Spleen (tissue), 7 donors: ENCODE results near the gene HERC6.

Experiments
- POLR2A ChIP-seq, 3 donors: fragments of 450-650 bp; IDR thresholded peaks; one replicate each; pipeline ENCODE4 v1.5.1; 2017; ENCODE audit warnings: antibody characterized with exemption in 3 of 3, mild to moderate bottlenecking in 1 of 3
- TF ChIP-seq, protein P1 (sequence below), 11 experiments: fragments of 200-600 bp in 7 of 11; fragments of 450-650 bp in 4 of 11; sonication (generic) in 4 of 11; IDR thresholded peaks in 8 of 11; conservative IDR thresholded peaks in 3 of 11; 1 replicate in 7 of 11; 2 replicates in 4 of 11; pipeline versions ENCODE4 v1.4.0 to v1.8.0; 2016 to 2021; ENCODE audit warnings: antibody characterized with exemption in 11 of 11, inconsistent platforms in 4 of 11, mild to moderate bottlenecking in 1 of 11
- donor health status: DM: no; HTN: no; CAD: no; lungs with moderate emphysema.
- donor health status: DM: no; HTN: no; CAD: no.
- donor health status: DM: no; HTN: no; CAD: no.

DNA sequence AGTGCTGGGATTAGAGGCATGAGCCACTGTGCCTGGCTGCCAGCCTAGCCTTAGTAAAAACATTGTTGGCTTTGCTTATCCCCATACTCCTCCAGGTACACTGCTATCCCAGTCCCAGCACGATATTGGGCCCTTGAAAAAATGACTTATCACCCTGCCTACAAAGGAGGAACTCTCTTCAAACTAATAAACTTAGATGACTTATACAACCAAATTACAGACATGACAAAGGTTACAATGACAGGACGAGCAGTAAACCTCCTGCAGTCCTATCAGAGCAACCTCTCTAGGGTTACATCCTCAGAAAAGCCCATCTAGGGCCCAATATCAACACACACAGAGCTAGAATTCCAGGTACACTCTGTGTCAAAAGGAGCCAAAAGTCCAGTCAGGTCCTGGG lies 72.6 kb downstream of the HERC6 start:
- TF ChIP-seq, protein P1, sequence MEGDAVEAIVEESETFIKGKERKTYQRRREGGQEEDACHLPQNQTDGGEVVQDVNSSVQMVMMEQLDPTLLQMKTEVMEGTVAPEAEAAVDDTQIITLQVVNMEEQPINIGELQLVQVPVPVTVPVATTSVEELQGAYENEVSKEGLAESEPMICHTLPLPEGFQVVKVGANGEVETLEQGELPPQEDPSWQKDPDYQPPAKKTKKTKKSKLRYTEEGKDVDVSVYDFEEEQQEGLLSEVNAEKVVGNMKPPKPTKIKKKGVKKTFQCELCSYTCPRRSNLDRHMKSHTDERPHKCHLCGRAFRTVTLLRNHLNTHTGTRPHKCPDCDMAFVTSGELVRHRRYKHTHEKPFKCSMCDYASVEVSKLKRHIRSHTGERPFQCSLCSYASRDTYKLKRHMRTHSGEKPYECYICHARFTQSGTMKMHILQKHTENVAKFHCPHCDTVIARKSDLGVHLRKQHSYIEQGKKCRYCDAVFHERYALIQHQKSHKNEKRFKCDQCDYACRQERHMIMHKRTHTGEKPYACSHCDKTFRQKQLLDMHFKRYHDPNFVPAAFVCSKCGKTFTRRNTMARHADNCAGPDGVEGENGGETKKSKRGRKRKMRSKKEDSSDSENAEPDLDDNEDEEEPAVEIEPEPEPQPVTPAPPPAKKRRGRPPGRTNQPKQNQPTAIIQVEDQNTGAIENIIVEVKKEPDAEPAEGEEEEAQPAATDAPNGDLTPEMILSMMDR (IDR thresholded peaks at IDR 0.05 in 8 of 11, conservative IDR thresholded peaks at IDR 0.05 in 3 of 11) = no peak
- TF ChIP-seq POLR2A (IDR thresholded peaks at IDR 0.05) = no peak
